ENCODE results near the gene RNF123. TPM values are rescaled to one million over a fixed set of nuclear protein-coding genes. Genes with fewer than 3 reads are reported as not detected.
A peak's percentile ranks its signal among the peaks of the same experiment; 100 is the strongest.

The RNF123 gene
- total RNA-seq, 6 experiments from 2014 or later = 32.4 to 48.3 (median 39.9) TPM

DNA sequence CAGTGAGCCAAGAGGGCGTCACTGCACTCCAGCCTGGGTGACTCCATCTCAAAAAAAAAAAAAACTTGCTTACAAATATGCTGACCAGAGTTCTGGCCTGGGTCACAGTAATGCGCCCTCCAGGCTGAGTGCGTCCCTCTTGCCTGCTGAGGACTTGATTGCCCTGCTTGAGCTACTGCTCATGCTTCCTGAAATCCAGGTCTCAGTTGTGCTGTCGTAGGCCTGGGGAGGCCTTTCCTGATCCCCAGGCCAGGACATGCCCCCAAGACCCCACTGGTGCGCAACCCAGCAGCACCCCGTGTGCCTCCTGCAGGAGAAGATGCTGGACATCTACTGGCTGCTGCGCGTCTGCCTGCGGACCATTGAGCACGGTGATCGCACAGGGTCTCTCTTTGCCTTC is 22.8 kb downstream of the RNF123 start:
- intact Hi-C loops (cut with DNase I) = no loop called here
- H3K4me3 ChIP-seq = no peak overlapping the region
- peaks cover 0 to 25% (median 5%) of the 10 kb centered on the region in 4 donors for H3K36me3 ChIP-seq
- TF ChIP-seq, protein P1, sequence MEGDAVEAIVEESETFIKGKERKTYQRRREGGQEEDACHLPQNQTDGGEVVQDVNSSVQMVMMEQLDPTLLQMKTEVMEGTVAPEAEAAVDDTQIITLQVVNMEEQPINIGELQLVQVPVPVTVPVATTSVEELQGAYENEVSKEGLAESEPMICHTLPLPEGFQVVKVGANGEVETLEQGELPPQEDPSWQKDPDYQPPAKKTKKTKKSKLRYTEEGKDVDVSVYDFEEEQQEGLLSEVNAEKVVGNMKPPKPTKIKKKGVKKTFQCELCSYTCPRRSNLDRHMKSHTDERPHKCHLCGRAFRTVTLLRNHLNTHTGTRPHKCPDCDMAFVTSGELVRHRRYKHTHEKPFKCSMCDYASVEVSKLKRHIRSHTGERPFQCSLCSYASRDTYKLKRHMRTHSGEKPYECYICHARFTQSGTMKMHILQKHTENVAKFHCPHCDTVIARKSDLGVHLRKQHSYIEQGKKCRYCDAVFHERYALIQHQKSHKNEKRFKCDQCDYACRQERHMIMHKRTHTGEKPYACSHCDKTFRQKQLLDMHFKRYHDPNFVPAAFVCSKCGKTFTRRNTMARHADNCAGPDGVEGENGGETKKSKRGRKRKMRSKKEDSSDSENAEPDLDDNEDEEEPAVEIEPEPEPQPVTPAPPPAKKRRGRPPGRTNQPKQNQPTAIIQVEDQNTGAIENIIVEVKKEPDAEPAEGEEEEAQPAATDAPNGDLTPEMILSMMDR (IDR thresholded peaks at IDR 0.05) = no peak
- no peak for TF ChIP-seq POLR2A (IDR thresholded peaks at IDR 0.05)
- H3K4me1 ChIP-seq = no peaks in the 10 kb centered on the region
- DNase-seq = peak in 1 of 3 donors; percentile 31
- no peak for ATAC-seq
- WGBS (ENCODE audit: insufficient coverage, low coverage, low lambda C conversion rate, missing lambda C conversion rate) = 91% methylated on average over 5 of the region's 11 CpGs
- no peak overlapping the region for H3K27ac ChIP-seq
- no peaks in the 10 kb centered on the region for H3K27me3 ChIP-seq
- H3K9me3 ChIP-seq = no peaks in the 10 kb centered on the region

DNA sequence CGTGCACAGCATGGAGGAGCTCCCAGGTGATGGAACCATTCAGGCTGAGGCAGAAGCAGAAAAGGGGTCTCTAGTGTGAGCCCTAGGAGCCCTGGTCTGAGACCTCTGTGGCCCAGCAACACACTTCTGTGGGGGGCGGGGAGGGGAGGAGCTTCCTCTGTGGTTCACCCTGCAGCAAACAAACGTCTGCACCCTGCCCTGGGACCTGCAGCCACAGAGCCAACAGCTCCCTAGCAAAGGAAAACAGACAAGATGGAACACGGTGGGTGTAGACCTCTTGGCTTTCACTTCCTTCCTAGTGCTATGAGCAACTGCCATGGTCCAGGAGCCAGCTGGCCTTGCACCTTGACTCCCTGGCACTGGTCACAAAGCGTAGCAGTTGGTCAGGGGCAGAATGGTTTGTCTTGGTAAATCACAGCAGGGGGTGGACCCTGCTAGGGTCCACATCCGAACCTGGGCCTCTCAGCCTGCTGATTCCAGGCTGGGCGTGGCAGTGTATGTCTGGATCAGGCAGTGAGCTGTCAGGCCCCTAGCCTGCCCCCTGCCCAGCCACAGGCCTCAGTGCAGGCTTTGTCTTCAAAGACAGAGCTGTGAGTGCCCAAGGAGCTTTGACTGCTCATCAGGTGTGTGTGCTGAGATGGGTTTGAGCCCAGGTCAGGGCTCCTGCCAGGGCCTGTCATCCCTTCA is 23.4 kb downstream of the RNF123 start:
- no peak overlapping the region for H3K4me3 ChIP-seq
- intact Hi-C loops (cut with DNase I) = no loop called here
- H3K27ac ChIP-seq = no peak overlapping the region
- no peaks in the 10 kb centered on the region for H3K4me1 ChIP-seq
- TF ChIP-seq, protein P1 (IDR thresholded peaks at IDR 0.05) = no peak
- no peaks in the 10 kb centered on the region for H3K9me3 ChIP-seq
- ATAC-seq = peak in 1 of 4 donors; percentile 12
- peaks cover 0 to 25% (median 5%) of the 10 kb centered on the region in 4 donors for H3K36me3 ChIP-seq
- no peaks in the 10 kb centered on the region for H3K27me3 ChIP-seq
- no CpG with 5 or more reads among the region's 7 CpGs for WGBS (ENCODE audit: insufficient coverage, low coverage, low lambda C conversion rate, missing lambda C conversion rate)
- DNase-seq = peak in 1 of 3 donors; percentile 39

DNA sequence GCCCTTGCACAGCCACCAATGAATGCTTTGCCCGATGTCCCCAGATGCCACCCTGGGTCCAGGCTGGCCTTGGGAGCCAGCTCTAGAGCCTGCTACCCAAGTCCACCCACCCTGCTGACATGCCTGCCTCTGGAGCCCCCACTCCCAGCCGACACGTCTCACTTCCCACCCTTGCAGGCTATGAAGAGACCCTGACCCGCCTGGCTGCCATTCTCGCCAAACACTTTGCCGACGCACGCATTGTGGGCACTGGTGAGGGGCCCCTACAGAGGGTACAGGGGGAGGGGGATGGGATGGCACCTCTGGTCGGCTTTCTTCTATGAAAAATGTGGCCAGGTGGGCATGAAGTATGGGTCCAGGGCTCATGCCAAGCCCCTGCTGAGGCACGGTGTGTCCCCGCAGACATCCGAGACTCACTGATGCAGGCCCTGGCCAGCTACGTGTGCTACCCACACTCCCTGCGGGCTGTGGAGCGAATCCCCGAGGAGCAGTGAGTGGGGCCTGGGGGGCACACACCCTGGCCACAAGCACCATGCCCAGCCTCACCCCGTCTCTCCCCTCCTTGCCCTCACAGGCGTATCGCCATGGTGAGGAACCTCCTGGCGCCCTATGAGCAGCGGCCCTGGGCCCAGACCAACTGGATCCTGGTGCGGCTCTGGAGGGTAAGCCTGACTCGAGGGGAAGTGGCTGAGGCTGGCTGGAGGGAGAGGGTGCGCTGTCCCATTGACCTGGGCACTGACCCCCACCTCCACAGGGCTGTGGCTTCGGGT is 24.2 kb downstream of the RNF123 start:
- peak in 1 of 3 donors; percentile 38 for DNase-seq
- TF ChIP-seq, protein P1 (IDR thresholded peaks at IDR 0.05) = no peak
- no peak for TF ChIP-seq POLR2A (IDR thresholded peaks at IDR 0.05)
- H3K36me3 ChIP-seq = peaks cover 0 to 22% (median 5%) of the 10 kb centered on the region in 4 donors

DNA sequence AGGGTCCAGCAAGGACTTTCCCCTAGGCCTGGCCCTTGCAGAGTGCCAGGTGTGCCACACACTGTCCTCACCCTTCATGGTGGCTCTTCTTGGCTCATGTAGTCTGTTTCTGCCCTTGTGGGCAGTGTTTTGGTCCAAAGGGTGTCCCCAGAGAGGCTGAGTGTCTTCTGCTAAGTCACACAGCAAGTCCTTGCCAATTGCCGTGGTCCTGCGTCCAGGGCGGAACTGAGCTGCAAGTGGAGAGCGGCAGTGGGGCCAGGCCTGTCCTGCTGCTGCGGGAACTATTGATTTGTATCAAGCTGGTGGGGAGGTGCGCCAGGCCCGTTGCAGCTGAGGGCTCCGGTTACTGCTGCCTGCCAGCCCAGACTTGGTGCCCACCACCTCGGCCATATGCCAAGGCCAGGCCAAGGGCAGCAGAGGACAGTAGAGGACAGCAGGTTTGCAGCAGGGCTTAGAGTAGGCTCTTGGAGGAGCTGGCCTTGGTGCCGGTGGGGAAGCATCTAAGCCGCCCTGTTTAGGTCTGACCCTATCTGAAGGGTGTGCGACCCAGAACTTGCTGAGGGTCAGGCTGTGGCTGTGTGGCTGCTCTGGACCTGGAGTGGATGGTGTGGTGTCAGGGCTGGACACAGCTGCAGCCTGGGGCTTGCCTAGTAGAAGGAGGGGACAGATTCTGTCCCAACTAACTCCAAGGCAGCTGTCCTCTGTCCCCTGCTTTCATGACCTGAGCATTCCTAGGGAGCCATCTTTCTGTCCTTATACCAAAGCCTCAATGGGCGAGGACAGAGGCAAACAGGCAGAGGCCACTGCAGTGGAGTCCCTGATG is 25.6 kb downstream of the RNF123 start:
- no CpG with 5 or more reads among the region's 13 CpGs for WGBS (ENCODE audit: insufficient coverage, low coverage, low lambda C conversion rate, missing lambda C conversion rate)
- intact Hi-C loops (cut with DNase I) = no loop called here
- Histone ChIP-seq H3K36me3 (peaks cover 0 to 19% (median 5%) of the 10 kb centered on the region in 4 donors), H3K9me3 (no peaks in the 10 kb centered on the region), H3K4me3 (no peak overlapping the region), H3K27ac (no peak overlapping the region), H3K27me3 (no peaks in the 10 kb centered on the region), H3K4me1 (peaks cover 0 to 10% (median 0%) of the 10 kb centered on the region in 4 donors)
- TF ChIP-seq, protein P1 (IDR thresholded peaks at IDR 0.05) = no peak
- TF ChIP-seq POLR2A (IDR thresholded peaks at IDR 0.05) = no peak
- DNase-seq = peak in 1 of 3 donors; percentile 41
- no peak for ATAC-seq

More for the DNA sequence above, 24.2 kb downstream of the RNF123 start:
- Histone ChIP-seq H3K4me1 (no peaks in the 10 kb centered on the region), H3K9me3 (no peaks in the 10 kb centered on the region), H3K27ac (no peak overlapping the region), H3K4me3 (no peak overlapping the region), H3K27me3 (no peaks in the 10 kb centered on the region)
- intact Hi-C loops (cut with DNase I) = no loop called here
- WGBS (ENCODE audit: insufficient coverage, low coverage, low lambda C conversion rate, missing lambda C conversion rate) = 96% methylated on average over 8 of the region's 25 CpGs
- no peak for ATAC-seq

All from right lobe of liver (tissue), 6 donors.